NCI-H2029 (cell line): Measurements from ENCODE around the gene PLA2G4F.

Experiments
- DNase-seq: peaks from one replicate; lab custom pipeline; 2025; lab: John Stamatoyannopoulos, UW

Gene PLA2G4F

DNA sequence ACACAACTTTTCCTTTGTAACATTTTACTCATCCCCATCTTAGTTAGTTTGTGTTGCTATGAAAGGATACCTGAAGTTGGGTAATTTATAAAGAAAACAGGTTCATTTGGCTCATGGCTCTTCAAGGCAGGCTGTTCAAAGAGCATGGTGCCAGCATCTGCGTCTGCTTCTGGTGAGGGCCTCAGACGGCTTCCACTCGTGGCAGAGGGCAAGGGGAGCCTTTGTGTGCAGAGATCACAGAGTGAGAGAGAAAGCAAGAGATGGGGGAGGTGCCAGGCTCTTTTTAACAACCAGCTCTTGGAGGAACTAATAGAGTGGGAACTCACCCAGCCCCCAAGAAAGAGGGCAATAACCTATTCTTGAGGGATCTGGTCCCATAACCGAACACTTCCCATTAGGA lies 23.1 kb downstream of the PLA2G4F start:
- DNase-seq = no peak

DNA sequence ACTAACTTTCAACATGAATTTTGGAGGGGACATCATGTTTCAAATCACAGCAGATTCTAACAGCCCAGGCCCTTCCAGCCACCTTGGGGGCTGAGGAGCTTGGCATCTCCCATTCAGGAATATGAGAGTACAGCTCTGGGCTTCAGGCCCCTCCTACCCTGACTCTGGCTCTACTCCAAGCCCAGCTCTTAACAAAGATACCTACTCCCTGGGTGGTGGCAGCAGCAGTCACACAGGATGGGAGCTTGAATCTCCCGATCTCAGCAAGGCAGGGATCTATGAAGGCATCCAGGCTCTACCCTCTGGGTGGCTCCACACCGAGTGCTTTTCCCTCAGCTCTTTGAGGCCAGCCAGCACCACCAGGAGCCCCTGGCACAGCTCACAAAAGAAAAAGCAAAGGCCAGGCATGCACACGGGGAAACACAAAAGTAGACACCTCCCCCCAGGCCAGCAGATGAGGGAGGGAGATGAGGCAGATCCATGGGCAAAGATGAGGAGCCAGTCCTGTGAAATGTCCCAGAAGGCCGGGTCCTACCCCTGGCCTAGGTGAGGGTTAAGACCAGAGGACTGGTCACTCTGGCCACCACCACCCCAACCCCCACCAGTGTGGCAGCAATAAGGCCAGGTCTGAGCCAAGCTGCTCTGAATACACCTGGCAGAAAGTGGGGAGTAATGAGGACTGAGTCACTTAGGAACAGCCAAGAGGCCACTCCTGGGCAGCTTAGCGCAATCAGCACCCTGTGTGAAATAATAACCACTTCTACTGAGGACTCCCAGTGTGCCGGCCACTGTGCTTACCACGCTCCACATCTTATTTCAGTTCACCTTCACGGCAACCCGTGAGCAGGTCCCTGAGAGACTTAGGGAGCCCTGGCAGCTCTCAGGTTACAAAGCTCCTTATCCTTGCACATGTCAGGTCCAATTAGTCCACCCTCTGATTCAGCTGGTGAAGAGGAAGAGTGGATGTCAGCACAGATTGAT lies 24.3 kb downstream of the PLA2G4F start:
- DNase-seq = peak; percentile 45

DNA sequence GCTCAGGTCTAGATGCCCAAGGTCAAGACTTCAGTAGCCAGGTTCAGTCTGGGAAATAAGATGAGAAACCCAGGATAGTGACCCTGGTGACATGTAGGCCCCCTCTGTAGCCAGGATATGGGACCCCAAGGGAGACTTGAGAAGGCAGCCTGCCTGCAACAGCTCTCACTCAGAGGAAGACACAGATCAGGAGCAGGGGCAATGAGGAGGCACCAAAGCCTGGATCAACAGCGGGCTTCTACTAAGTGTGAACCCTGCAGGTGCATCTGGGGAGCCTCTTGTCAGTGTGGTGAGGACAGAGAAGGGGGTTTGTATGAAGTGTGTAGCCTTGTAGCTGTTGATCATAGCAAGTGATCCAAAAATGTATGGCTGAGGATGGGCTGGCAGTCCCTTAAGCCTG lies 25.4 kb downstream of the PLA2G4F start:
- no peak for DNase-seq

DNA sequence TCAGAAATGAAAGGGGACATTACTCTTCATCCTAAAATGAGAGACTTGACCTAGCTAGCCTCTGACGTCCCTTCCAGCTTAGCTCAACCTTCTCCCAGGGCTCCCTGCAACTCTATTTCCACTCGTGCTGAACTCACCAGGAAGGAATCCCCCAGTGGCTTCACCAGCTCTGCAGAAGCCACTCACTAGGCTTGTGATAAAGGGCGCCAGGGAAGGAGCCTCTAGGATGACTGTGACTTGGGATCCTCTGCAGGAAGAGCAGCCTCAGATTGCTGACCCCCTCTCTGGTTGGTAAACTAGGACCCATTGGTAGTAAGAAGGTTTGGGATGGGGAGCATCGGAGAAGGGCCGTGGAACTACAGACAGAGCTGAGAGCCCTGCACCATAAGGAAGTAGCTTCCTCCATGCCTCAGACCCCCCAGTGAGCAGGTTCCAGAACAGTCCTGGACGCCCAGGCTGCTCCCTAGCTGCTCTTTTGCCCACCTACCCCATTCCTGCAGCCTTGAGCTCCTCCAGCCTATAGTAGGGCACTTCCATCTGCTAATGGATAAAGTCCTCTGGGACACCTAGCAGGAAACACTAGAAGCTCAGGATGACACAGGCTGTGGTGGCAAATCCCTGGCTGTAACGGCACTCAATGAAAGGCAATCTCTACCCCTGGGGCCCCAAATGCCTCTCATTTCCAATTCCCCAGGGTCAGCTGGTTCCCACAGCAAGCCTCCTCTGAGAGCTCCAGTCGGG lies 26.0 kb downstream of the PLA2G4F start:
- no peak for DNase-seq

DNA sequence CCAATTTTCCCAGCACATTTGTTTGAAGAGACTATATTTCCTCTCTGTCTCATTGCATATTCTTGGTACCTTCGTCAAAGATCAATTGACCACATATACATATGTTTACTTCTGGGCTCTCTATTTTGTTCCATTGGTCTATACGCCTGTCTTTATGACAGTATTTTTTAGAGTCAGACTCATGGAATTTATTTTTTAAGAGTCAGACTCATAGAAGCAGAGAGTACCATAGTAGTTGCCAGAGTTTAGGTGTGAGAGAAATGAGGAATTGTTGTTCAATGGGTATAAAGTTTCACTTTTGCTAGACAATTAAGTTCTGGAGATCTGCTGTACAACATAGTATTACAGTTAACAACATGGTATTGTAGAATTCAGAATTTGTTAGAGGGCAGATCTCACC lies 27.1 kb downstream of the PLA2G4F start:
- no peak for DNase-seq

DNA sequence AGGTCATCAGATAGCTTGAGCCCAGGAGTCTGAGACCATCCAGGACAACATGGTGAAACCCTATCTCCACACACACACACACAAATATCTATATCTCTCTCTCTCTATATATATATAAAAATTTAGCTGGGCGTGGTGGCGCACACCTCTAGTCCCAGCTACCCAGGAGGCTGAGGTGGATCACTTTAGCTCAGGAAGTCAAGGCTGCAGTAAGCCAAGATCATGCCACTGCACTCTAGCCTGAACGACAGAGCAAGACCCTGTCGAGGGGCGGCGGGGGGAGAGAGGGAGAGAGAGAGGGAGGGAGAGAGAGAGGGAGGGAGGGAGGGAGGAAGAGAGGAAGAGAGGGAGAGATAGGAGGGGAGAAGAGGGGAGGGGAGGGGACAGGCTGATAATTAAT lies 28.0 kb downstream of the PLA2G4F start:
- DNase-seq = no peak

DNA sequence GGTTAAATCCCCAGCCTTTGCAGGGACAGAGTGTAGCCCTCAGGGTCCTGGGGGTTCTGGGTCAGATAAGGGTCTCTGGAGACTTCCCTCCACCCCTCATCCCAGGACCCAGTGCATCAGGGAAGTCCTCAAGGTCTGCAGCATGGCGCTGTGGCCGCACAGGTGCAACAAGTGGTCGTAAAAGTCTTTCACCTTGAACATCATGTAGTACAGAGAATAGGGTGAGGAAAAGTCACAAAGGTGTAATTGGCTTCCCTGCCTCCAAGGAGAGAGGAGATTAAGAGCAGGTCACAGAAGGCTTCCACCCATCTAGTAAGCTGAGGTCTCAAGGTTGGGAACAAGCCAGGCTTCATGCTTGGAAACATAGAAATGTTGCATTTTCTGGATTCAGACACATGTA lies 32.9 kb downstream of the PLA2G4F start:
- no peak for DNase-seq

DNA sequence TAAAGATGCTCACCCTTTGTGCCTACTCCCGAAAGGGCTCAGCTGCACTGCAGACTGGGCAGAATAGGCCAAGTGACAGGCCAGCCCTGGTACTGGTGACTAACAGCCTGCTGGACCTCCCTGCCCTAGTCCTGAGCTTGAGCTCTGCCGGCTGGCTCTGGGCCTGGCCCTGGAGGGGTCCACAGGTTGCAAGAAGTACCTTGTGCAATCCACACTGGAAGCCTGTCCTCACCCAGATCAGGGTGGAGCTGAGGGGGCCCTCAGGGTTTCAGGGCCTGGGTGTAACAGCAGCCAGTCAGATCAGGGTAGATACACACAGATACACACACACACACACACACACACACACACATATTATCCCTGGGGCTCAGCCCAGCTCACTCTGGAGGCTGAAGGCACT lies 34.8 kb downstream of the PLA2G4F start:
- no peak for DNase-seq

DNA sequence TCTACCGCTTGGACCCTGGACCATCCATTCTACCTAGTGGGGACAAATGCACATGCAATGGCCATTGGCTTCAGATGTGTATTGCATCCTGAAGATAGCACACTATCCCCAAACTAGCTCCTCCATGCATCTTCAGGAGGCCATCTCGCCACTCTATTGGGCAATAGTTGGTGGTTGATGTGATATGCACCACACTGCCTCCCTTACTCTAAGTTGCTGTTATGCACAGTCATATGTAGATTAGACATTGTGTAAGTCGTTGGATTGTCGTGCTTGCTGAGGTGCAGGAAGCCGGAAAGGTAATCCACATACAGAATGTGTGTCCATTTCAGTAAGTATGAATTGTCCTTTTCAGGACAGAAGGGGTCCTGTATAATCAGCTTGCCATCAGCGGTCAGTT lies 35.4 kb downstream of the PLA2G4F start:
- no peak for DNase-seq

DNA sequence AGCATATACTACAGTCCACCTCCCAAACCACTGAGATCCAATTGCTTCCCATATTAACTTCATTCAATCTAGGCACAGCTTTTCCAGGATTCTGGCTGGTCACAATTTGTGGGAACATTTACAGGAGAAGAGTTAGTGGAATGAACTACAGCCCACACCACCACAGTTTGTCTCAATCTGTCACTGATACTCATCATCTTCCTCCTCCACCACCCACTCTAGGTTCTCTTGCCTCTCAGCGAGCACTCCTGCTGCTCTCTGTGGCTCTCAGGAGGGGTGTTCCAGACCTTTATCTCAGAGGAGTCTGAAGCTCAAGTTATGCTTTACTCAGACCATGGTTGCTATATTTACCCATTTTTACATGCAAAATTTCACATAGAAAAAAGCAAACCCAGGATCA lies 36.2 kb downstream of the PLA2G4F start:
- DNase-seq = no peak

DNA sequence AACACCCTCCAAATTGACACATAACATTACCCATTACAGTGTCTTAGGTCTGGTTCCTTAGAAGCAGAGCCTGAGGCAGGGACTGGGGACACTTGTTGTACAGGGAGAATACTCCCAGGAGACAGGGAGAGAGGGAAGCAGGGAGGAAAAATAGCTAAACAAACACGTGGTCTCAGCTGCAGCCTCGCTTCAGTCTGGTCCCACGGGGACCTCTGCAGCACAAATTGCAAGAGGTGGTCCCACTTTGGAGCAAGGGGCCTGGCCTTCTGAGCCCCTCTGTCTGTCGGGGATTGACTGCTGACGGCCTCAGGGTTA lies 37.0 kb downstream of the PLA2G4F start:
- no peak for DNase-seq

DNA sequence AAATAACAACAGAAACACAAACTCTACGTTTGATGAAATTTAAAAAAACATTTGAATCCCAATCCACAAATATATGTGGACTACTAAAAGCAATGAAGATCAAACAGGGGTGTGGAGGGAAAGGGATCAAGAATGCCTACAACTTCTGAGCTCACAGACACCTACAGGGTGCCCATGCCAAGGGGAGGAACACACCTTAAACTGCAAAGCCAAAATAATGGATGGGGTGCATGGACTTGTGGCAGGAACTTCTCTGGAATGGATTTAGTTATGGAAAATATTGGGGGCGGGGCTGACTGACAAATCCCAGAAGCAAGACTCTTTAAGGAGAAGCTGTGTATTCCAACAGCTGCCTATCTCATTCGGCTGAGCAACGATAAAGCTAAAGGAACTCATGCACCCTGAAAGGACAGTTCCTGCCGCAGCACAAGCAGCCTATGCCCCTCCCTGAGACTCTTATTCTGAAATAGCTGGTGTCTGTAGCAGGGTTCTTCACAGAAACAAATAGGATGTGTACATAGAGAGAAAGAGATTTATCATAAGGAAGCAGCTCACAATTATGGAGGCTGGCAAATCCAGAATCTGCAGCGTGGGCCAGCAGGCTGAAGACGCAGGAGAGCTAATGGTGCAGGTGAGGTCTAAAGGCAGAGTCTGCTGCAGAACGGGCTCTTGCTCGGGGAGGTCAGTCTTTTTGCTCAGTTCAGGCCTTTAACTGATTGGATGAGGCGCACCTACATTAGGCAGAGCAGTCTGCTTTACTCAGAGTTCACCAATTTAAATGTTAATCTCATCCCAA lies 37.6 kb downstream of the PLA2G4F start:
- DNase-seq = peak; percentile 43

DNA sequence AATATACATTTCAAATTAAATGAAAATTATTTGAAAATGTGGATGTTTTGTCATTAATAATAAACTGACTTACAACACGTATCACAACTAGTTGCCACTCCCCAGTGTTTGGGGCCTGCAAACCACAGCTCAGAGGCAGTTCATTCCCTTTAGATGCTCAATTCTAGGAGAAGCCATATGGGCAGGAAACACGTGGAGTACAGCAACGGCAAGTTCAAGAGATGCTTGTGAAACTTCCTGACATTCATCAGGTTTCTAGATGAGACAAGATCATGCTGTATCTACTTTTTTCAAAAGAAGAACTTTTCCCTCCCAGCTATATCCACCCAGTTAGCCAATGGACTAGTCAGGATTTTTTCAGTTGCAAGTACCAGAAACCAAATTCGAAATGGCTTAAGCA lies 44.5 kb downstream of the PLA2G4F start:
- DNase-seq = no peak

DNA sequence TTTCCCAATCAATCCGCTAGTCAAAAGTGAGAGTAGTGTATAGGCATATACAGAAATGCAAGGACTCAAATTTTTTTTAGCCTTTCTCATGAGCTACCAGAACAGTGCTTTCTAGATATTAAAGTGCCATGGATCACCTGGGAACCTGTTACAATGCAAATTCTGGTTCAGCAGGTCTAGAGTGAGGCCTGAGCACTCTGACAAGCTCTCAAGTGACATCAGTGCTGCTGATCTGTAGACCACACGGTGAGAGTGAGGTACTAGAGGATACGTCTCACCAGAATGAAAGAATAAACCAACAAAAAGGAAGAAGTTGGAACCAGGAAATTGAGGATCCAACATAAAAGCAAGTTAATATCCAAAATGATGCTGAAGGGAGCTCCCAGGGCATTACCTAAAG lies 46.1 kb downstream of the PLA2G4F start:
- peak; percentile 15 for DNase-seq

DNA sequence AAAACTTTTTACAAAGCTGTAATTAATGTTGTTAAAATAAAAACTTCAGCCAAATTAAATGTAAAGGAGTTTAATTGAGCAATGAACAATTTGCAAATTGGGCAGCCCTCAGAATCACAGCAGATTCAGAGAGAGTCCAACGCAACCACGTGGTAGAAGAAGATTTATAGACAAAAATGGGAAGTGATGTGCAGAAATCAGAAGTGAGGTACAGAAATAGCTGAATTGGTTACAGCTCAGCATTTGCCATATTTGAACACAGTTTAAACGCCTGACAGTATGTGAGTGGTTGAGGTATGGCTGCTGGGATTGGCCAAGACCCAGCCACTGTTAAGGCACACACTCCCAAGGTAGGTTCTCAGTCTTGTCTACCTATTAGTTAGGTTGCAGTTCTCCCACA lies 47.6 kb downstream of the PLA2G4F start:
- no peak for DNase-seq

DNA sequence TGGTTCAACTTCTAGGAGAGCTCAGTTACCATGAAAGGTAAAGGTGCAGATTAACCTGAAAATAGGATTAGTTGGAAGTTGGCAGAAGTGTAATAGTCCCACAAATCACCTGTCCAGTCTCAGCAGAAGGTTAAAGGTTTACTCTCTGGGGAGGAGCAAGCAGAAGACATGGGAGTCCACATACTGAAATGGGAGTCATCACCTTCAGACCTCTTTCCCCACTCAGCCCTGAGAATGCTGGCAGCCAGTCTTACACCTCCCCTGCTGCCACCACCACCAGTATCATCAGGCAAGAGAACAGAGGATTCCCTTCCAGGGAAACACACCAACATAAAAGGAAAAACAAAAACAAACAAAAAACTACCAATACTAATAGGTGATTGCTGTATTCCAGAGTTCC lies 48.2 kb downstream of the PLA2G4F start:
- no peak for DNase-seq

DNA sequence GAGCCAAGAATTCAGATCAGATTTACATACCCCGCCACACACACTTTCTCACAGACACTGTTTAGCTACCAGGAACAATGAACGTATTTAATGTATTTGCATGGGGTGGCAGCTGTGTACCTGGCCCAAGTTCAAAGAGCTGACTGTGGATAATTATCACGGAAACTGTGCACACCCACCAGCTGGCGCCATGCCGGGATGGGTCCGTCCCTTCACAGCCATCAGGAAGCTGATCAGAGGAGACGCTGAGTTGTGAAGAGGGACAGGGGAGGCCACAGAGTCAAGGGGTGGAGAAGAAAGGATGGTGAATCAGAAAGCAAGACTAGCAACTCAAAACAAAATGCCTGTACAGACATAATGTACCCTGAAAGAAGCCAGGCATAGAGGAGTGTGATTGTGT lies 49.0 kb downstream of the PLA2G4F start:
- peak; percentile 46 for DNase-seq

DNA sequence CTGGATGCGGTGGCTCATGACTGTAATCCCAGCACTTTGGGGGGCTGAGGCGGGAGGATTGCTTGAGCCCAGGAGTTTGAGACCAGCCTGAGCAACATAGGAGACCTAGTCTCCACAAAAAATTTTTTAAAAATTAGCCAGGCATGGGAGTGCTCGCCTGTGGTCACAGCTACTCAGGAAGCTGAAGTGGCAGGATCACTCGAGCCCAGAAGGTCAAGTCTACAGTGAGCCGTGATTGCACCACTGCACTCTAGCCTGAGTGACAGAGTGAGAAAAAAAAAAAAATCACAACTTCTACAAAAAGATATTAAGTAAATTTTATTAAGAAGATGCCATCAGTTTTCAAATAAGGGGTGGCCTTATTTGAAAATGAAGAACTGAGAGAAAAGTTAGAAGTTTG lies 50.1 kb downstream of the PLA2G4F start:
- no peak for DNase-seq

DNA sequence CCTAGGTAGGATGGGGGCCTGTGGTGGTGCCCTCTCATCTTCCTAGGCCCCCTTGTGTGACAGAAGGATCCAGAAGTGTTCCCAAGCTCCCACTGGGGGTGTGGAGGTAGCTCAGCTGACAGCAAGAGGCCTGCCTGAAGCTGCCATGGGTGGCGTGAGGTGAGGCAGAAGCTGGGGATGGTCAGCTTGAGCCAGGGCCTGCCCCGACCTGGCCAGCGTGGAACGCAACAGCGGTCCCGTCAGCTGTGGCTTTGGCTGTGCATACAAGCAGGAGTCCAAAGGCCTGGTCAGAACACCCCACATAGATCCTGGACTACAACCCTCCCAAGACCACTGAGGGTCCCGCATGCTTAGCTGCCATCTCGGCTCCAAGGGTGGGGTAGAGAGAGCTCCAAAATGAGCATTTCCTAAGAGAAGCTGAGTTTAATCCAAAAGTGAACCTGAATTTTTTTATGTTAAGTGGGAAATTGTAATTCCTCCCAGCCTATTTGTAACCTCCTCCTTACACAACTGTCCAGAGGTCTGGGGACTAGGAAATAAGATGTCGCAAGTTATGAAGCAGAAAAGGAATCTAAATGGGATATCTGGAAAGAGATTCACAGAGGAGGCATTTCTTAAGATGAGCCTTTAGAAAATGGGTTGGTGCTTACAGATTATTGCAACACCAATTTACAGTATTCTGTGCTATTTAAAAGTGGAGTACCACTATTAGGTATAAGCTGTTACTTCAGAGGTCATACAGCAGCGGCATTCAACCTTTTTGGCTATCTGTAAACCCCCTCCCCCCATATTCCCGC lies 52.1 kb downstream of the PLA2G4F start:
- no peak for DNase-seq

DNA sequence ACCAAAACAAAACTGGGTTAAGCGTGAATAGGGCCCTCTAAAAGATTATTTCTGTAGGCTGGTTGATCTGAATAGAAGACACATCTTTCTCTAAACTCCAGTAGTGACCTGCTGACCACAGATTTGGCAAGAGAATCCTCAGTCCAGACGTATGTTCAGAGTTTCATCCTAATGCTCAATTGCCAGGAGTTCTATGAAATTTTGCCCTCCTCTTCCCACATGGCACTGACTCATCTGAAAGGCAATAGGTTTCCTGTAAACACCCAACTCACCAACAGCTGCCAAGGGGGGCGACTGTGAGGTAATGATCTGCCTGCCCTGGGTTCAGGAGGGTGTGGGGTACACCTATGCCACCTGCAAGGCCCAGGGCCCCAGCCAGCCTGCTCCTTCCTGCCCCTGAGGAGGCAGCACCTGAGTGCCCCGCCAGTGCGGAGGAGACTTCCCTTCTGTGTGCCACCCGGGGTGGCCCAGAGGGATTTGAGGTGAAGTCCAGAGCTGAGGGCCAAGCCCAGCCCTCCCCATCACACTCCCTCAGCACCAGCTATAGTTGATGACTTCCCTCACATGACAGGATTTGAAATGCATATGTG lies 53.7 kb downstream of the PLA2G4F start:
- no peak for DNase-seq

DNA sequence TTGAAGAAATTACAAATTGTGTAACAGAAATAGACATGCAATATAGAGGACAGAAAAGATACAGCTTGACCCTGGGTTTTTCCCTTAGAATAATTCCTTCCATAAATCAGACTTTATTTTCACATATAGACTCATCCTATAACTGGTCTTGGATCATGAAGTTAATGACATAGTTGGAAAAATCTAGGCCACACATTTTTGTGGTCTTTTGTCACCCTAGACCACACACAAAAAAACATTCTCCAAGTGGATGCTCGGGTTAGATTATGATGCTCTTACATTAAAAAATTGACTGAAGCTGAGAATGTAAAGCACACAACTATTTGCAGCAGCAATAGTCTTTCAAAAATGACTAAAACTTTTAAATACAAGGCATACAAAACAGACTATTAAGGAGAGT lies 54.6 kb downstream of the PLA2G4F start:
- DNase-seq = no peak
